ENCODE measurements around the gene PGM5.

PGM5 gene

GRCh38 chr9:68443624-68444023 is 87.2 kb downstream of the PGM5 start:
- DNase-seq: no peak

GRCh38 chr9:68446836-68447235 is 90.4 kb downstream of the PGM5 start:
- no peak for DNase-seq

DNA sequence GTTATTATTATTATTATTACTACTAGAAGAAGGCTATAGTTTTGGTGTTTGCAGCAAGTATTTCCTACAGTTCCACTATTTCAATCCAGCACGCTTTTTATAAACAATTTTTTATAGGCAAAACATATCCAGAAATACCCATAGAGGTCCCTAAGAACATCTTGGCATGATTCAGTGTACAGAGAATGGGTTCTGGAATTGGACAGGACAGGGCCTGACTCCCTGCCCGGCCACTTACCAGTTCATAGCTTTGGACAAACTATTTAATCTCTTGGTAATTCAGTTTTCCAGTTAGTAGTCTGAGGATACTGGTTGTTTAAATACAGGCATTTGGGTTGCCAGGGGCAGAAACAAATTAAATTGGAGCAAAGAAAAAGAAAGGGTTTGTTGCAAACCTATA is 91.2 kb downstream of the PGM5 start:
- DNase-seq: no peak

GRCh38 chr9:68454579-68455334 is 98.3 kb downstream of the PGM5 start:
- no peak for DNase-seq

- no peak for DNase-seq
Measured at GRCh38 chr9:68455451-68455850, 99.0 kb downstream of the PGM5 start.

GRCh38 chr9:68457803-68458202 is 101.4 kb downstream of the PGM5 start:
- DNase-seq: no peak

GRCh38 chr9:68458918-68459317 is 102.5 kb downstream of the PGM5 start:
- DNase-seq: no peak

GRCh38 chr9:68462105-68462775 is 105.8 kb downstream of the PGM5 start:
- no peak for DNase-seq

DNA sequence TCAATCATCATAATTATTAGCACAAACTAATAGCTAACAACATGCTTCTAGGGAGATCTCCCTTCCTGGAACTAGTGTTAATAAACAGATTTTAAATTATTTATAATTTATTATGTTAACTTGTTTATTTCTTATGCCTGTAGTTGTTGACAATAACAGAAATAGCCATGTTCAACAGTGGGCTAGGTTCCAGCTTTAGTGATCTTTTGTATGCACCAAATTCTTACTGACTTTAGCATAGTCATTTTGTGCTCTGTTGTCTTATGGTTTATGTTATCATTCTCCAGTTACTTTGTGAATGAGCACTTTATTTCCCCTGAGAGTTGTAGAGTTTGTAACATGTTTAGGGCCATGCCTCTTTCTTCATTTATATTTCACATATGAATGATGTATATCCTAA is 113.7 kb downstream of the PGM5 start:
- no peak for DNase-seq

DNA sequence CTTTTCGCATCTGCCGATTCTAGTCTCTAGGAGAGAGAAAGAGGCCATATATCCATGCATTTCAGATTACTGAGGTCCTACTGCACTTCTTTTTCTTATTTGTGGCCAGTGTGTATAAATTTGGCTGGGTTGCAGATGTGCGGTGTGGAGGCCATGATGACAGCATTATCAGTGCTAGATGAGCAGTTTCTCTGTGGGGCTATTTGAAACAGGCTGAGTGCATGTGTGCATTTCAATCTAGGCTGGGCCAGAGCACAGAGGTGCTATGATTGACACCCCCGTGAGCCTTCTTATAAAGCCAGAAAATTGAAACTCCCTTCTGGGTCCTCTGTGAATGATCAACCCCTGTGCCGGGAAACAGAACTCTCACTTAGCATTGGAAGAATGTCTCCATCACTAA is 114.2 kb downstream of the PGM5 start:
- DNase-seq: no peak

GRCh38 chr9:68472119-68472518 is 115.7 kb downstream of the PGM5 start:
- no peak for DNase-seq

DNA sequence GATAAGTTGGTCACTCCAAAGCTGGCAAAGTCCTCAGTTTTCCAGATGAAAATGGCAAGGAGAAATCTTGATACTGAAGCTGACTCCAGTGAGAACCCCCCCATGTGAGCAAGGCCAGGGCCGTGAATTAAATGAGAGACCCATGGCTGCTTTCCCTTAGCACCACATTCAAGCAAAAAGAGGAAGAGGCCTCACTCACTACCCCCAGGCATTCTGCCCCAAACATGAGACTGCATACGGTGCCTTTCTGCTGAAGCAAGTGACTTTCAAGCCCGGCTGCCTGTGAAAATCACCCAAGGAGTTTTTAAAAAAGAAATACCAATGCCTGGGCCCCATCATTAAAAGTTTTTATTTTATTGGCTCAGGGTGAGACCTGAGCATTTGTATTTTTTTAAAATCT is 117.4 kb downstream of the PGM5 start:
- DNase-seq: no peak

DNA sequence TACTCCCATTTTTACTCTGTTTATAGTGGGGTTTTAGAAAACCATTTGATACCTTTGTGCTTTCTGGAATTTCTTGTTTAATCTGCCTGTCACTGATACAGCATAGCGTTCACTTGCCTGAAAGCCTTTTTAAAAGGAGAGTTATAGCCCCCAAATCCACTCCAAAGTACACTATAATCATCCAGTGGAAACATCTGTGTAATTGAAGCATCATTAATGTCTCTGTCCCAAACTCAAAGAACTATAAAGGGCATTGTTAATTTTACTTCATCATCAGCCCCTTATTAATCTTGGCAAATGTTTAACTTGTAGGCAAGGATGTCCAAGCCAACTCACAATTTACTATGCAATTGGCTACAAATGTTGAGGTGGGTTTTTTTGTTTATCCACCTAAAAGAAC is 120.0 kb downstream of the PGM5 start:
- no peak for DNase-seq

DNA sequence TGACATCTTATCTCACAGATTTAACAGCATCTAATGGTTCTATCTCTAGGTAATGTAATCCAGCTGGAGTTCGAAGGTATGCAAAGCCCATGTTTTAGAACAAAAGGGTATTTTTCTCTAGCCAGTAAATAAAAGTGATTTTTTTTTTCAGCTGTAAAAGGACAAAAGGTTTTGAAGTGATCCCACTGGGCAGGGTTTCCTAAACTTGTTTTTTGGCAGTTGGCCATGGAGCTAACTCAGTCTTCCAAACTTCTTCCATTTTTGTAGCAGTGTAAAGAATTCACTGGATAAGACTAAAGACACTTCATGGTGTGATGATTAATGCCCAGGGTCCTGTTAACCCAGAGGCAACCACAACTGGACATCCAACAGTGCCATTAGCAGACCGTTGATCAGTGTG is 120.4 kb downstream of the PGM5 start:
- no peak for DNase-seq

- no peak for DNase-seq
Measured at GRCh38 chr9:68480807-68481206, 124.4 kb downstream of the PGM5 start.

GRCh38 chr9:68482548-68482947 is 126.1 kb downstream of the PGM5 start:
- no peak for DNase-seq

GRCh38 chr9:68488126-68488525 is 131.7 kb downstream of the PGM5 start:
- no peak for DNase-seq

- no peak for DNase-seq
Measured at GRCh38 chr9:68489646-68490045, 133.2 kb downstream of the PGM5 start.

DNA sequence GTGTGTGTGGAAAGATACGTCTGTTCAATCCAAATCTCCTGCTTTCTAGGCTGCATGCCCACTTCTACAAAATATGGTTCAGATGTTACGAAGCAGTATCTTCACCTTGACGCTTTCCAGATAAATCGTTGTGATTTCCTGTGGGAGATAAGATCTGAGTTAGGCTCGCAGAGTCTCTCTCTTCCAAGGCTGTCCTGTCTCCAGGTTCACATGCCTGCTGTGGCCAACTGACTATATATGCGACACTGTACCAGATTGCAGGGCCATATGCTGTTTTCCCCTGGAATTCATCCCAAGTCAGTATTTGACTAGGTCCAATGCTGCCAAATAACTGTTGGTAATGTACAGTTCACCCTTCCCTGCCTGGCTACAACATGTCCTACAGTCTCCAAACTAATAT is 136.4 kb downstream of the PGM5 start:
- no peak for DNase-seq

DNA sequence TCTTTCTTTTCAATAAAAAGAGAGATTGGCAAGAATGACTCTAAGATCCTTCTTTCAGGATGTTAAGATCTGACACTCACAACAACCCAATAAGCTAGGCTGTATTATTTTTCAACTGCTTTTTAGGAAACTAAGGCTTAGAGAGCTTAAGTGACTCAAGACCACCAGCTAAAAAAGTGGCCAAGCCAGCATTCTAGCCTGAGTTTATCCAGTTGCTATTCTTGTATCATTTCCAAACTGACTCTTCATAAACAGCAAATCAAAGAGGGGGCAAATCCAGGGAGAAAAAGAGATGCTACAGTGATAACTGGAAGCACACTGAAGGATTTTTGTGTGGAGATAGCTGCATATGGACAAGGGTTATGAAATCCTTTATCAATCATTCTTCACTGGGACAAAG is 137.1 kb downstream of the PGM5 start:
- no peak for DNase-seq

- DNase-seq: no peak
Measured at GRCh38 chr9:68493958-68494577, 137.7 kb downstream of the PGM5 start.

- DNase-seq: no peak
Measured at GRCh38 chr9:68495247-68495646, 138.8 kb downstream of the PGM5 start.

GRCh38 chr9:68496356-68496755 is 139.9 kb downstream of the PGM5 start:
- DNase-seq: no peak

GRCh38 chr9:68497629-68498028 is 141.2 kb downstream of the PGM5 start:
- DNase-seq: no peak
